Activated T-cell treated with anti-CD3 and anti-CD28 coated beads, Interleukin-2, amount 50 U/mL, for 24 hours (primary cell): Measurements from ENCODE around the gene TRABD2B.

Experiments used
- DNase-seq: peaks from one replicate; pipeline ENCODE4 v3.0.0-alpha.2; 2020
- H3K27ac Mint-ChIP-seq: 2 replicates; pipeline ENCODE4 v1.8.0; 2020; ENCODE audit warnings: mild to moderate bottlenecking, mixed read lengths
- H3K27me3 Mint-ChIP-seq: 2 replicates; pipeline ENCODE4 v1.8.0; 2020; ENCODE audit warnings: mixed read lengths
- H3K36me3 Mint-ChIP-seq: 2 replicates; pipeline ENCODE4 v1.8.0; 2020; ENCODE audit warnings: low read depth, mixed read lengths
- H3K4me1 Mint-ChIP-seq: 2 replicates; pipeline ENCODE4 v1.8.0; 2020; ENCODE audit warnings: low read depth, mixed read lengths
- H3K4me3 Mint-ChIP-seq: 2 replicates; pipeline ENCODE4 v1.8.0; 2020; ENCODE audit warnings: mild to moderate bottlenecking, moderate library complexity, mixed read lengths
- H3K9me3 Mint-ChIP-seq: 2 replicates; pipeline ENCODE4 v1.8.0; 2020; ENCODE audit warnings: mixed read lengths

TRABD2B gene

DNA sequence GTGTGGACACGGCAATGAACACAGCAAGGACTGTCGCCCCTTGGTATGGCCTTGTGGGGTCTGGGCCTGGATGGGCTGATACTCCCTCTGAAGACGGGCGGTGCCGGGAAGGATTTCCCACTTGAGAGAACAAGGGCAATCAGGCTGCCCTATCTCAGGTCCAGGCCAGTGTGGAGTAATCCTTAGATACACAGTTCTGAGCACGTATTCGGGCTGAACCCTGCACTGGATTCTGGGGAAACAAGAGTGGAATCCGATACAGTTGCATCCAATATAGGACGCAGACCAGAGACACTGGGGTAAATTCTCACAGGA, 177.7 kb downstream of the TRABD2B start:
- no peaks in the 10 kb centered on the region for H3K9me3 Mint-ChIP-seq
- H3K4me1 Mint-ChIP-seq = no peaks in the 10 kb centered on the region
- no peak overlapping the region for H3K27ac Mint-ChIP-seq
- H3K36me3 Mint-ChIP-seq = no peaks in the 10 kb centered on the region
- H3K27me3 Mint-ChIP-seq = no peaks in the 10 kb centered on the region
- no peak overlapping the region for H3K4me3 Mint-ChIP-seq
- DNase-seq = no peak

DNA sequence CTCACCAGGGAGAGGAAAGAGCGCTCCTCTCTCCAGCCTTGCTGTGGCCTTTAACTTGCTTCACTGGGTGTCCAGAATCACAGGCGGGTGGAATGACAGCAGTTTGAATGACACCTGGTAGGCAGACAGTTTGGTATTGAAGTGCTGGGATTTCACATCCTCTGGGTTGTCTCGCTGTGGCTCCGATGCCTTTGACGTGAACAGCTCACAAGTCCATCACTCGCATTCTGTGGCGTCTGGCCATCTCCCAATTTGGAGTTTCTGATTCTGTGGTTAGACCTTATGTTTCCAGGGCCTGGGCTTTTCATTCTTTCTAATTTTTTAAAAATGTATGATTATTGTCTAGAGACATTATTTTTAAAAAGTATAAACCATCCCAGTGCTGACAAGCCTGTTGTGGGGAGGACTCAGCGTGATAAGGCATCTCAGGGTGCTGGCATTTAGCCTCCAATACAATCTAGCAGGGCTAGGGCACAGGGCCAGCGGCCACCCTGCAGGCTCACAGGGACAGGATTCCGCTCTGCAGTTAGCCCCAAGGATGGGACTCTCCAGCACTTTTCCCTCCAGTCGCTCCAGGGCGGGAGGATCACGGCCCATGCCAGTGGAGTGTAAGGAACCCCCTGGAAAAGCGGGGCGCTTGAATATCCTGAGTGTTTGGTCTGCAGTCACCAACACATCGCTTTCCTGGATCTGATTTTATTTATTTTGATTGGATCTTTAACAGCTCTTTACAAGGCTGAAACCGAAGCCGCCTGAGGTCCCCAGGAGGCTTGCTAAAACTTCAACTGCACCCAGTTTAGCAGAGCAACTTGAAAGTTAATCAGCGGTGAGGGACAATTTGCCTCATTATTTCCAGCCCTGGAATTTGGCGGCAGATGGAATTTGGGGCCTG, 178.3 kb downstream of the TRABD2B start:
- no peaks in the 10 kb centered on the region for H3K9me3 Mint-ChIP-seq
- no peaks in the 10 kb centered on the region for H3K36me3 Mint-ChIP-seq
- H3K4me3 Mint-ChIP-seq = no peak overlapping the region
- no peak for DNase-seq
- peaks cover under 1% of the 10 kb centered on the region for H3K27me3 Mint-ChIP-seq
- no peak overlapping the region for H3K27ac Mint-ChIP-seq
- H3K4me1 Mint-ChIP-seq = no peaks in the 10 kb centered on the region

DNA sequence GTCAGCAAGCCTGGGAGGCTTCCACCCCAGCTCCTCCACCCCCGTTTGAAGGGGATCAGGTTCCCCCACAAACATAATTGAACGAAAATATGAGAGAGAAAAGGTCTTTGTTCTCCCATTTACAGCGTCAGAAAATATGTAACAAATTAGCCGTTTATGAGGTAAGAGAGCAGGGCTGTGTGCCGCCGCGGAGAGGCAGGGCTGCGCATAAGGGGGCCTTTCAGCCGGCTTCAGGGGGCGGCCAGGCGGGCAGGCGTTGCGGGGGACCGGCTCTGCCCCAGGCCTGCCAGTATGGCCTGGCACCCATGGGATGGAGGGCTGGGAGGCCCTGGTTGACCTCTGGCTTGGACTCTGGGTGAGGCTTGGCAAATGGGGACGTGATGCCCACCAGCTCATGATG, 179.3 kb downstream of the TRABD2B start:
- Mint-ChIP-seq H3K27ac (no peak overlapping the region), H3K4me1 (no peaks in the 10 kb centered on the region), H3K4me3 (no peak overlapping the region), H3K36me3 (no peaks in the 10 kb centered on the region), H3K27me3 (peaks cover 4% of the 10 kb centered on the region), H3K9me3 (no peaks in the 10 kb centered on the region)
- no peak for DNase-seq

DNA sequence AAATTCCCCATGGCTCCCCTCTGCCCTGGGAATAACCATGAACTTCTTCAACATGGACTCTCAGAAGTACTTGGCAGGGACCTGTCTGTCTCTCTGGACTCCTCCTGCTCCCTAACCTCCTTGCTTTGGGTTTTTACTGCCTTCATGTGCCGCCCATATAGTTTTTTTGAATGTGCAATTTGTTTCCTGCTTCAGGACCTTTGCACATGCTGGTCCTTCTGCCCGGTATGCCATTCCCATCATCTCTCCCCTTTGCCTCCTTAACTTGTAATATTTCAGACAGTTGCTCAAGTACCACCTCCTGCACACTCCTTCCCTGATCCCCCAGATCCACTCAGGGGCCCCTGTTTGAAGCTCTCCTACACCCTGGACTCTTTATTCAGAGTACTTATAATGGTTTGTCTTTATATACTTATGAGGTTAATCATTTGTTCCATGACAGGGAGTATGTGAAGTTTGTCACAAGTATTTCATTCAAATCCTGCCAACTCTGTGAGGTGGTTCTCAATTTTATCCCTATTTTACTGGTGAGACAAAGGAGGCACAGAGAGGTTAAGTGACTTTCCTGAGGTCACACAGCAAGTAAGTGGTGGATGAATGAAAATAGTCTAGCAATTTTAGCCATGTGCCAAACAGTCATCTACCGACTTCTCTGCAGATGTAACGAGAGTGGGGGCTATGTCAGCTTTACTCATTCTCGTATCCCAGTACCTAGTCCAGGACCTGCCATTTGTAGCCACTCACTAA, 180.7 kb downstream of the TRABD2B start:
- no peaks in the 10 kb centered on the region for H3K9me3 Mint-ChIP-seq
- no peaks in the 10 kb centered on the region for H3K36me3 Mint-ChIP-seq
- no peak for DNase-seq
- no peaks in the 10 kb centered on the region for H3K4me1 Mint-ChIP-seq
- peaks cover 4% of the 10 kb centered on the region for H3K27me3 Mint-ChIP-seq
- H3K27ac Mint-ChIP-seq = no peak overlapping the region
- no peak overlapping the region for H3K4me3 Mint-ChIP-seq

DNA sequence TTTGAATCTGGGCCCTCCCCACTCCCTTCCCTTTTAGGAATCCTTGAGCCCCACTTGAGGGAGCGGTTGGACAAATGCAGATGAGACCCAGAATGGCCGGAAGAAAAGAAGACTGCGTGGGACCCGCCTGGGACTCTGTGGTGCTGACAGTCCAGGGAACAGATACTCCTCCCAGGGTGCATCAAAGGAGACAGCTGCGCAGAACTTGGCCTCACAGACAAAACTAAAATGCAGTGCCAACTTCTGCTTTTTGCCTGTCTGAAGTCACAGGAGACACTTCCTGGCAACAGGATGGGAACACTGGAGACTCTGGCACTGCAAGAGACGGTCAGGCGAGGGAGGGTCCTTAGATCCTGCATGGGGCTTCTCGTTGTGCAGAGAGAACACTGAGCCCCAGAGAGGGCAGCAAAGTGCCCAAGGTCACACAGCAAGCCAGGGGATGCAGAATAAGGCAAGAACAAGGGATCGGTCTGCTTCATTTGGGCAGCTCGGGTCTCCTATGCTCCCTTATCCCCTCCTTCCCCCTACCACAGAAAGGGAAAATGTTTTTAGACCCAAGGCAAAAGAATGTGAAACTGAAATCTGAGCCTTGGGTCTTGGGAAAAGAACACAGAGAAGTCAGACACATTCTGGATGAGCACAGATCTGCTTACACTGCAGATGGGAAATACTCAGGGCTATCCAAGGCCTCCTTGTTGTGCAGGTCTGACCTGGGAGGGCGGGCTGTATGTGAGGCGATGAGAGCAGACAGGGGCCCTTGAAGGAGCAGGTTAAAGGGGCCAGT, 182.4 kb downstream of the TRABD2B start:
- H3K27me3 Mint-ChIP-seq = peaks cover 4% of the 10 kb centered on the region
- H3K9me3 Mint-ChIP-seq = no peaks in the 10 kb centered on the region
- DNase-seq = no peak
- H3K4me1 Mint-ChIP-seq = no peaks in the 10 kb centered on the region
- no peak overlapping the region for H3K27ac Mint-ChIP-seq
- no peaks in the 10 kb centered on the region for H3K36me3 Mint-ChIP-seq
- H3K4me3 Mint-ChIP-seq = no peak overlapping the region

DNA sequence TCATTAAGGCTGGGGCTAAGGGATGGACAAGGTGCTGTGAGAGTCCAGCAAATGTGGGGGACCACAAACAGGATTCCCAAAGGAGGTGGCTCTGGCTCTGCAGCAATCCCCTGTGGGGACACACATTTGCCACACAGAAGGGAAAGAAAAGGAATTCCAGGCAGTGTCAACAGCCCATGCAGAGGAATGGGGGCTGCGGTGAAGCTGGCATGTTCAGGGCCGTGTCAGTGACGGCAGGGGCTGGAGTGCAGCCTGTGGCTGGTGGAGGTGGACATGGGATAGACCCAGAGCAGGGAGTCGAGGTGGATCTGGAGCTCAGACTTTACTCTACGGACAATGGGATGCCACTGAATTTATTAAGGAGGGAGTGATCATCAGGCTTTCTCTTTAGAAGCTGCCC, 183.2 kb downstream of the TRABD2B start:
- Mint-ChIP-seq H3K4me3 (no peak overlapping the region), H3K27me3 (peaks cover 4% of the 10 kb centered on the region), H3K36me3 (no peaks in the 10 kb centered on the region), H3K9me3 (no peaks in the 10 kb centered on the region), H3K27ac (no peak overlapping the region), H3K4me1 (no peaks in the 10 kb centered on the region)
- DNase-seq = no peak

DNA sequence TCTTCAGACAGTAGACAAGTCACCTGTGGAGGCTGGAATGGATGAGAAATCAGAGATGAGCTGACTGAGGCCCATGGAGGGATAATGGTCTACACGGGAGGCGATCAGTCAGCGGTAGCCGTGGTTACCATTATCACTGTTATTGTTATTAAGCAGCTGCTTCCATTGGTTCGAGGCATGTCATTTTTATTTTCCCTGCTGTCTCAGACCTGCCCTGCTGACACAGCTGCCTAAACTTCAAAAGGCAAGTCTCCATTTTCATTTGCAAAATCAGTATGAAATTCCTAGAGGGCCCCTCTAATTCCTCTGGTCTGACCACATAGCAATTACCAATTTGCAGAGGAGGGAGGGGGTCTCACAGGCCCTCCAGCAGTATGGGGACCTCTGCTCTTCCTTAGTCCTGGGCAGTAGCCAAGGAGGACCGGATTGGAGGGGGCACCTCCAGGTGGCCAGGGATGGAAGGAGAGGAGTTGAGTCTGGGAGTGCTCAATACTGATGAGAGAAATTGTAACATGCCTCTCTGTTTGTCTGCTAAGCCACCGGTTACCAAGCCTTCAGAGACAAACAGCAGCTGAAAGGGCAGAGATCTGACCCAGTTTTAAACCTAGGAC, 184.2 kb downstream of the TRABD2B start:
- H3K36me3 Mint-ChIP-seq = no peaks in the 10 kb centered on the region
- no peaks in the 10 kb centered on the region for H3K9me3 Mint-ChIP-seq
- no peak overlapping the region for H3K27ac Mint-ChIP-seq
- H3K4me3 Mint-ChIP-seq = no peak overlapping the region
- peaks cover 4% of the 10 kb centered on the region for H3K27me3 Mint-ChIP-seq
- no peaks in the 10 kb centered on the region for H3K4me1 Mint-ChIP-seq
- no peak for DNase-seq

DNA sequence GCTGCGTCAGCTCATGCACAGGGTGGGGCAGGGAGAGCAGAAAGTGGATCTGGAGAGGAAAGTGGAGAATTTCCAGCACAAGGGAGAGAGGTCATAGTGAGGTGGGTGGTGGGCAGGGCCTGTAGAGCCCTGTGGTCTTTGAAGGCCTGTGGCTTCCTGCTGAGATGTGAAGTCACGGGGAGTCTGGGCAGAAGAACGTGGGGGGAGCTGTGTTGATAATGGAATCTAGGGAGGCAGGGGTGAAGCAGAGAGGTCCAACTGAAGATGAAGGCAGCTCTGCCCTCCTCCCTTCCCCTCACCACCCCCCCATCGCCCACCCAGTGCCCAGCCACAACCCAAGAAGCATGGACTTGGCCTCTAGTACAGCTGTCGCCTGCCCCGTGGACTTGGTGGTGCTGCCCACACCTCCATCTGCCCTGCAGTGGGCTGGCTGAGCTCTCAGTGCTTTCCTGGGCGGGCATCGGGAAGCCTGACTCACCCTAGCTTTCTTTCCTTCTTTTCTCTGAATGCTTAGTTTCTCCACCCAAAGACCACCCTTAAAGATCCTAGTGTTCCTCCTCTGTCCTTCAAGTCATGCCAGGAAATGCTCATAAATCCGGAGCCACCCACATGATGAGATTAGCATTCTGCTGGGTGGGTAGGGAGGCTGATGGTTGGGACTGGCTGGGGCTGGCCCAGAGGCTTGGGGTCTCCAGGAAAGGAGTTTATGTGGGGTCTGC, 186.1 kb downstream of the TRABD2B start:
- Mint-ChIP-seq H3K4me1 (no peaks in the 10 kb centered on the region), H3K27ac (no peak overlapping the region), H3K36me3 (no peaks in the 10 kb centered on the region), H3K4me3 (no peak overlapping the region), H3K9me3 (no peaks in the 10 kb centered on the region), H3K27me3 (peaks cover 4% of the 10 kb centered on the region)
- no peak for DNase-seq

DNA sequence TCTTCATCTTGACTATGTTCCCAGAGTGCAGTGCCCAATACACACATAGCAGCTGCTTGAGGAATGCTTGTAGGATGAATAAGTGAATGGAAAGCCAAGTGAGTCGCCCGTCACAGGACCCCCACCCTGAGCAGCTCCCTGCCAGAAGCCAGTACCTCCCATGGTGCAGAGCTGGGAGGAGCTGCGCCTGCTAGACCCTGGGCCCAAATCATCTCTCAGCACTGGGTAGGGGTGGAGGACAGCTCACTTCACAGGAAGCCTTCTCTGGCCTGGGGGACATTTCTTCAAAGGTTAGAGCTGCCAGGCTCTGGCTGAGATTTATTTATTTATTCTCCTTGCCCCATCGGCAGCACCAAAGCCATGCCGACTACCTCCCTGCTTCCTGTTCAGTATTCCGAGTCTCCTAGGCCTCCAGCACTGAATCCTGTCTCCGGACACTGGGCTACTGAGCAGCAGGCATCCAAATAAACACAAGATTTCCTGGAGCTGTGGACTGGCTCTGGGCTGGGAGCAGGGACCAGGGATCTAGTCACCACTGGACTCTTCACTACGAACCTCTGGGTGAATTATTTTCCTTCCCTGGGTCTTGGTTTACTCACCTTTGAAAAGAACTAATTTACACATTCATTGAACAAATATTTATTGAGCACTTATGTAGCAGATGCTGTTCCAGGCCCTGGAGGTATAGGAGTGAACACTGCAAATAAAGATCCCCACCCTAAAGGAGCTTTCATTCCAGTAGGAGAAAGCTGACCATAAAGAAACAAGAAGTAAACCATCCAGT, 187.7 kb downstream of the TRABD2B start:
- H3K27me3 Mint-ChIP-seq = peaks cover 4% of the 10 kb centered on the region
- H3K27ac Mint-ChIP-seq = no peak overlapping the region
- no peak overlapping the region for H3K4me3 Mint-ChIP-seq

DNA sequence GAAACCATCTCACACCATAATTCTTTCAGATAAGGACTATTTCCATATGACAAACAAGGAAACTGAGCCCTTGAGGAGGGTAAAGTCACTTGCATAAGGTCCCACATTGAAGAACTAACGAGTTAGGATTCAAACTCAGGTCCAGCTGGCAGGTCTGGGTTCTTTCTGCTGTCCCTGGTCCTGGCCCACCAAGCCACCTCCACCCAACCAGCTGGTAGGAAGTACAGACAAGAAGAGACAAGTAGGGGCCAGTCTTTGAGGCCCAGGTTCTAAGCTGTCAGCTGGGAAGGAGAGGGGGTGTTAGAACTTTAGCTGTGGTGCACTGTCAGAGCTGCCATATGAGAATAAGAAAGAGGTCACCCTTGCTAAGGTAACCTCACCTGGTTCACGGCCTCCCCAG, 188.6 kb downstream of the TRABD2B start:
- Mint-ChIP-seq H3K9me3 (no peaks in the 10 kb centered on the region), H3K4me3 (no peak overlapping the region), H3K36me3 (no peaks in the 10 kb centered on the region), H3K27ac (no peak overlapping the region), H3K4me1 (no peaks in the 10 kb centered on the region), H3K27me3 (peaks cover under 1% of the 10 kb centered on the region)
- DNase-seq = no peak

More for the DNA sequence above, 187.7 kb downstream of the TRABD2B start:
- Mint-ChIP-seq H3K4me1 (no peaks in the 10 kb centered on the region), H3K9me3 (no peaks in the 10 kb centered on the region), H3K36me3 (no peaks in the 10 kb centered on the region)
- no peak for DNase-seq

DNA sequence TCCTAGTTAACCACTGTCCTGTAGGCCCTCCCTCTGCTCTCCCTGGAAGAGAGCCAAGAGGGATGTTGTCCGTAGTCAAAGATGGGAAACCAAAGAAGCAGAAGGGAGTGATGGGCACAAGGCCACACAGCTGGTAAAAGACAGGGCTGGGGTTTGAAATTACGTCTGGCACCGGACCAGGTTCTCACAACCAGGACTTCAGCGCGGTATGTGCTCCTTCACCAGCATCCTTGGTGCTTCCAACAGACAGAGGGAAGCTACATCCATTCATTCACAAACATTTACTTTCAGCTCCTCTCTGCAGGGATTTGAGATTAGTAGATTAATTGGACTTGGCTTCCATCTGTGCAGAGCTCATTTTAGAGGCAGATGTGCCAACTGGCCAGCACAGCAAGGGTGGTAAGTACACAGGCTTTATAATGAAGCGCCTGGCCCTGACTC, 191.2 kb downstream of the TRABD2B start:
- DNase-seq = no peak
- Mint-ChIP-seq H3K4me3 (no peak overlapping the region), H3K27me3 (no peaks in the 10 kb centered on the region), H3K27ac (no peak overlapping the region), H3K9me3 (no peaks in the 10 kb centered on the region), H3K36me3 (no peaks in the 10 kb centered on the region), H3K4me1 (no peaks in the 10 kb centered on the region)

DNA sequence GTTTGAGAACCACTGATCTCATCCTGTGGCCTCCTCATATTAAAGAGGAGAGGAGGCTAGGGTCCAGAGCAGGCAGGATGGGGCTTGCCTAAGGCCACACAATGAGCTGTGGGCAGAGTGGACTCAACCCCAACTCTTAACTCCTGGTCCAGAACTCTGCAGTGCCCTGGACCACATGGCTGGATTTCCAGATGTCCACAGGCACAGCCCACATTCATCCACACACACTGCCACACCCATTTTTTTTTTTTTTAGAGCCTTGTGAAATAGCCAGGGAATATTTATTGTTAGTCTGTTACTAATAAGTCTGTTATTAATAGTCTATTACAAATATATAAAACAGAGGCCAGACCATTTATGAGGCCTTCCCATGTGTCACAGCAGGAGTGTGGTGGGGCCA, 192.2 kb downstream of the TRABD2B start:
- DNase-seq = no peak
- no peaks in the 10 kb centered on the region for H3K27me3 Mint-ChIP-seq
- no peaks in the 10 kb centered on the region for H3K36me3 Mint-ChIP-seq
- H3K9me3 Mint-ChIP-seq = no peaks in the 10 kb centered on the region
- H3K4me1 Mint-ChIP-seq = no peaks in the 10 kb centered on the region
- H3K27ac Mint-ChIP-seq = no peak overlapping the region
- no peak overlapping the region for H3K4me3 Mint-ChIP-seq

DNA sequence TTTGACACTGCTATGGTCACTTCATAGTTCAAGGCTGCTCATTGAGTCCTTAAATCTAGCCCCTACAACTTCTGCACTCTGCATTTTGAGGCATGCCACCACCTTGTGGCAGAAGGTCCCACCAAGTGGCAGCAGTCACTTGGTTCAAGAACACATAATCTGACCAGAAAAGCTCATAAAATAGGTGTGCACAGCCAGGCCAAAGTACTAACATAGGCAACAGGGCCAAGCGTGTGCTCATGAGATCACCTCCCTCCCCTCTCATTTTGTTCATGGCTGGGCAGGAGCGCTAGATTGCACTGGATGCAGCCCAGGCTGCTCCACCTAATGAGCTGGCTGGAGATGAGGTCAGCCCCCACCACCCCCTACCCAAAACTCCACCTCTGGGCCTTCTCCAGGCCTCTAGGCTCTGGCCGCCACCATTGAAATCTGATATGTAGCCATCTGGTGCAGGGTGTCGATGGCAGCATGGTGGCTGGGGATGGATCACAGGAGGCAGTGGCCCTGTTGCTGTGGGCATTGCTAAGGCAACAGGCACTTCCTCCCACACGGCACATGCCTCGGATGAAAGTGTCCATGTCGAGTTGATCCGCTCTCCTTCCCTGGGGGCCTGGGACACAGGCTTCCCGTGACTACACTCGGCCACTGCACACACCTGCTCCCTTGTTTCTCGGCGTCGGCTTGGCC, 193.2 kb downstream of the TRABD2B start:
- H3K27me3 Mint-ChIP-seq = no peaks in the 10 kb centered on the region
- DNase-seq = no peak
- H3K4me3 Mint-ChIP-seq = no peak overlapping the region
- H3K9me3 Mint-ChIP-seq = no peaks in the 10 kb centered on the region
- H3K36me3 Mint-ChIP-seq = no peaks in the 10 kb centered on the region
- no peak overlapping the region for H3K27ac Mint-ChIP-seq
- no peaks in the 10 kb centered on the region for H3K4me1 Mint-ChIP-seq
